Endothelial cell of umbilical vein (primary cell): ENCODE data around the gene CDH11. TPM values are rescaled to one million over a fixed set of nuclear protein-coding genes. Genes with fewer than 3 reads are reported as not detected.

Source experiments
- BruUV-seq: library from RNA; stranded (reverse); fragments of 400-500 nt; replicated peaks from 2 replicates; lab custom pipeline; 2021; lab: Mats Ljungman, UMichigan
- CTCF ChIA-PET: fragments of 300-600, 350-600 bp; sonication (Branson Sonifier 250); formaldehyde crosslinking; loops from one replicate; lab custom pipeline; 2021; ENCODE audit warnings: antibody characterized with exemption, inconsistent platforms; lab: Charles Lee
- POLR2A ChIA-PET: fragments of 300-600, 350-600 bp; sonication (Branson Sonifier 250); formaldehyde crosslinking; loops from one replicate; lab custom pipeline; 2021; ENCODE audit warnings: antibody characterized with exemption, inconsistent platforms; lab: Charles Lee
- DNase-seq: peaks from one replicate; pipeline ENCODE4 v3.0.0-alpha.2; 2011; ENCODE audit warnings: low read depth, low spot score
- FAIRE-seq: peaks from 2 replicates; lab custom pipeline; 2011; peaks lifted over from hg19 to GRCh38; lab: Jason Lieb, UNC
- H2AFZ ChIP-seq: 2 replicates; pipeline ENCODE4 v1.6.0; 2012; ENCODE audit warnings: low read depth, low read length, control low read depth, inconsistent platforms
- H3K27ac ChIP-seq: 2 replicates; pipeline ENCODE4 v1.5.1; 2011; ENCODE audit warnings: low read depth, mild to moderate bottlenecking, control low read depth, low read length, moderate library complexity; ENCODE audit not compliant: insufficient read depth
- H3K27me3 ChIP-seq, 2 experiments: 2 replicates each; pipeline versions ENCODE4 v1.6.0 to v1.6.1; 2011; ENCODE audit warnings: low read length in 2 of 2, mixed read lengths in 1 of 2; ENCODE audit not compliant: control insufficient read depth in 2 of 2, insufficient read depth in 2 of 2
- H3K36me3 ChIP-seq, 2 experiments: 2 replicates in 1 of 2; 3 replicates in 1 of 2; pipeline ENCODE4 v1.5.1; 2011; ENCODE audit warnings: low read length in 2 of 2, mild to moderate bottlenecking in 1 of 2, moderate library complexity in 1 of 2; ENCODE audit not compliant: control insufficient read depth in 2 of 2, insufficient read depth in 2 of 2; ENCODE audit errors: extremely low read depth in 1 of 2
- H3K4me1 ChIP-seq: 3 replicates; pipeline ENCODE4 v1.5.1; 2011; ENCODE audit warnings: mild to moderate bottlenecking, low read length; ENCODE audit not compliant: control insufficient read depth, insufficient read depth; ENCODE audit errors: extremely low read depth
- H3K4me2 ChIP-seq: 2 replicates; pipeline ENCODE4 v1.6.1; 2011; ENCODE audit warnings: low read length, control low read depth, mixed read lengths; ENCODE audit not compliant: insufficient read depth
- H3K4me3 ChIP-seq, 3 experiments: fragments of 200-600 bp in 1 of 3; sonication (generic), shearing (Covaris generic) in 1 of 3; replicated peaks in 1 of 3; 2 replicates each; pipeline ENCODE4 v1.5.1; 2011 to 2016; ENCODE audit warnings: control low read depth in 3 of 3, low read length in 3 of 3, mild to moderate bottlenecking in 2 of 3, inconsistent platforms in 1 of 3, low read depth in 1 of 3, moderate library complexity in 1 of 3; ENCODE audit not compliant: insufficient read depth in 1 of 3
- H3K79me2 ChIP-seq: 2 replicates; pipeline ENCODE4 v1.6.0; 2012; ENCODE audit warnings: low read length, inconsistent platforms; ENCODE audit not compliant: control insufficient read depth, insufficient read depth
- H3K9ac ChIP-seq: replicated peaks from 2 replicates; pipeline ENCODE3; 2011; ENCODE audit warnings: low read length, control low read depth; ENCODE audit not compliant: insufficient read depth; ENCODE audit errors: extremely low read depth
- H3K9me1 ChIP-seq: replicated peaks from 3 replicates; pipeline ENCODE4 v1.6.0; 2011; ENCODE audit warnings: mild to moderate bottlenecking, low read length; ENCODE audit not compliant: control insufficient read depth, insufficient read depth; ENCODE audit errors: extremely low read depth
- H3K9me3 ChIP-seq: replicated peaks from 2 replicates; pipeline ENCODE4 v1.5.1; 2012; ENCODE audit warnings: low read length, inconsistent platforms; ENCODE audit not compliant: control insufficient read depth, insufficient read depth
- H4K20me1 ChIP-seq: replicated peaks from 2 replicates; pipeline ENCODE3; 2011; ENCODE audit warnings: mild to moderate bottlenecking, low read length; ENCODE audit not compliant: control insufficient read depth, insufficient read depth; ENCODE audit errors: extremely low read depth
- EZH2 ChIP-seq: IDR thresholded peaks from 2 replicates; pipeline ENCODE4 v1.6.1; 2012; ENCODE audit warnings: borderline replicate concordance, low read depth, mild to moderate bottlenecking, moderate library complexity, low read length, inconsistent platforms; ENCODE audit not compliant: severe bottlenecking
- FOS ChIP-seq: IDR thresholded peaks from 2 replicates; pipeline ENCODE4 v1.6.1; 2011; ENCODE audit warnings: mild to moderate bottlenecking, low read length, moderate library complexity, borderline replicate concordance; ENCODE audit not compliant: insufficient read depth
- GATA2 ChIP-seq: IDR thresholded peaks from 2 replicates; pipeline ENCODE4 v1.7.0; 2011; ENCODE audit warnings: low read depth, mild to moderate bottlenecking, moderate library complexity, mixed read lengths, low read length; ENCODE audit not compliant: insufficient read length, insufficient read depth
- JUN ChIP-seq: IDR thresholded peaks from 2 replicates; pipeline ENCODE4 v1.6.1; 2011; ENCODE audit warnings: borderline replicate concordance, low read depth; ENCODE audit not compliant: insufficient read length, insufficient read depth
- MYC ChIP-seq: IDR thresholded peaks from one replicate; pipeline ENCODE4 v1.6.1; 2011; ENCODE audit warnings: mild to moderate bottlenecking, low read depth, low read length
- POLR2A ChIP-seq: IDR thresholded peaks from 2 replicates; pipeline ENCODE4 v1.6.1; 2012; ENCODE audit warnings: low read depth, mild to moderate bottlenecking, control low read depth, low read length
- POLR2AphosphoS5 ChIP-seq: IDR thresholded peaks from 2 replicates; pipeline ENCODE4 v1.6.1; 2012; ENCODE audit warnings: low read depth, mild to moderate bottlenecking, control low read depth, low read length, moderate library complexity; ENCODE audit not compliant: insufficient read depth
- dilution Hi-C: fragments of 300-500 bp; cut with MboI; formaldehyde crosslinking; loops from one replicate; pipeline ENCODE4 v1.15.0; 2019; ENCODE audit warnings: low sequenced_read_pairs; ENCODE audit not compliant: extremely low pct_ligation_motif_present
- intact Hi-C: fragments of 100-400 bp; cut with micrococcal nuclease; formaldehyde crosslinking; loops from one replicate; pipeline ENCODE4 v1.10.0; 2022
- polyA plus RNA-seq, 4 experiments: library from polyadenylated mRNA; depleted of rRNA in 3 of 4; stranded (reverse) in 3 of 4; unstranded in 1 of 4; fragments of >200 nt; gene quantifications; 2 replicates each; pipeline versions ENCODE4 v1.2.1 to v1.2.3, GENCODE V29; 2011 to 2012; ENCODE audit warnings: missing spikeins in 1 of 4
- total RNA-seq: library from RNA; stranded (reverse); gene quantifications from 2 replicates; pipeline ENCODE4 v1.2.3, GENCODE V29; 2021
- TF ChIP-seq, protein P1 (sequence below): IDR thresholded peaks from 2 replicates; pipeline ENCODE4 v1.6.1; 2011; ENCODE audit not compliant: insufficient read depth, insufficient read length
- TF ChIP-seq, protein P2 (sequence below), 2 donors: IDR thresholded peaks; 1 replicate in 1 of 2; 2 replicates in 1 of 2; pipeline ENCODE4 v1.5.1; 2011; ENCODE audit warnings: low read length in 2 of 2, mild to moderate bottlenecking in 2 of 2, moderate library complexity in 2 of 2, control low read depth in 1 of 2, inconsistent platforms in 1 of 2, low read depth in 1 of 2; ENCODE audit not compliant: insufficient read depth in 1 of 2; ENCODE audit errors: extremely low read depth in 1 of 2

CDH11 gene
- total and polyA plus RNA-seq, 2 donors (not counting 3 experiments of a cell fraction or from before 2014, with no cell fraction given), result 30.4 to 32.7 TPM

DNA sequence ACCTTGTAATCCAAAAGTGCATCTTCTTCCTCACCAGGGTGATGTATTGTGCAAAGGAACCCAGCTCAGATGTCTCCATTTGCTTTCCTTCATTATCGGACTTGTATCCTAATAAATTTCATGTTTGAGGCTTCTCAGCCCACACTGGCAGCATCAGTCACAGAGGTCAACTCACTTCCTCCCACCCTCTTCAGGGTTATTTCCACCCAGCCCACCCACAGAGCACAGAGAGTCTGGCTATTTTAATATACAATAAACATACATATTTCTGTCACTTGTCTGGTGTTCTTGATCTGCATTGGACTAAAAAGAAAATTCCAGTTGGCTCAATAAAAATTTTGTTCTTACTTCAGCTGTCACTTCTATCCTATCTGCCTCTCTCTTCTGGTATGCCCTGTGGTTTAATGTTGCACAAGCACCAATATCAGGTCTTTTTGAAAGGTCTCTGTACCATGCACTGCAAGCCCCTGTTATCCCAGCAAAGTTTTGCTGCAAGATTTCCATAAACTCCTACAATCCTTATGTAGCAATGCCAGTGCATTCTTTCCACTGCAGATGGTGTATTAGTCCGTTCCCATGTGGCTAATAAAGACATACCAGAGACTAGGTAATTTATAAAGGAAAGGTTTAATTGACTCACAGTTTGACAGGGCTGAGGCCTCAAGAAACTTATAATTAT is 201.8 kb downstream of the CDH11 start:
- FAIRE-seq (no peak), DNase-seq (no peak)
- no peaks in the 10 kb centered on the region for H3K36me3 ChIP-seq
- H3K27me3 ChIP-seq, result no peaks in the 10 kb centered on the region
- no TSS peak for BruUV-seq
- H3K9ac ChIP-seq, result no peak overlapping the region
- TF ChIP-seq, protein P1, sequence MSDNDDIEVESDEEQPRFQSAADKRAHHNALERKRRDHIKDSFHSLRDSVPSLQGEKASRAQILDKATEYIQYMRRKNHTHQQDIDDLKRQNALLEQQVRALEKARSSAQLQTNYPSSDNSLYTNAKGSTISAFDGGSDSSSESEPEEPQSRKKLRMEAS, result no peak
- TF ChIP-seq GATA2 (no peak), EZH2 (no peak), MYC (no peak), JUN (no peak)
- no peaks in the 10 kb centered on the region for H3K79me2 ChIP-seq
- no peak overlapping the region for H3K4me2 ChIP-seq
- no peak overlapping the region for H2AFZ ChIP-seq
- H3K9me3 ChIP-seq, result no peaks in the 10 kb centered on the region
- H3K9me1 ChIP-seq, result no peaks in the 10 kb centered on the region
- no peaks in the 10 kb centered on the region for H4K20me1 ChIP-seq
- no peaks in the 10 kb centered on the region for H3K4me1 ChIP-seq
- ChIA-PET CTCF (interaction anchor here (0.9 to 1.5 kb wide), 3 partner anchors 10 to 27 kb away, joined by 3 to 4 read pairs (median 3); no protein-coding TSS in a partner anchor), POLR2A (no interaction called here)
- dilution Hi-C loops (no loop called here), intact Hi-C loops (no loop called here)
- no peak overlapping the region for H3K27ac ChIP-seq
- no peak overlapping the region for H3K4me3 ChIP-seq

DNA sequence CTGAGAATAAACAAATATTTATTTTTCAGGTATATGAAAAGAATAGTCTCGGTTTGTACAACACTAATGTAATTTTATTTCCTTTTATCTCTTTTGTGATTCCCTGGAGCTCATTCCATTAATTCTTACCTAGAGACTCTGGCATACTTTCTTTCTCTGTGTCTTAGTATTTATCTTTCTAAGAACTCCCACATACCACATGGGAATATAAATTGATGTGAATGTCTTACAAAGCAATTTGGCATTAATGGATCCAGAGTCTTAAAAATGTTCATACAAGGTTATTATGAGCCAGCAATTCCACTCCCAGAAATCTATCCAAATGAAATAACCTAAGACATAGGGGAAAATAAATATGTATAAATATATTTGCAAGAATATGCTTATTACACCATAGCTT is 202.7 kb downstream of the CDH11 start:
- no peak overlapping the region for H3K4me3 ChIP-seq
- FAIRE-seq, result no peak
- POLR2A ChIA-PET, result no interaction called here
- H3K4me1 ChIP-seq, result no peaks in the 10 kb centered on the region
- no peak overlapping the region for H2AFZ ChIP-seq
- H3K9me3 ChIP-seq, result no peaks in the 10 kb centered on the region
- no peak overlapping the region for H3K27ac ChIP-seq
- TF ChIP-seq POLR2AphosphoS5, result no peak
- TF ChIP-seq JUN, result no peak
- no peak for TF ChIP-seq MYC
- TF ChIP-seq FOS, result no peak
- TF ChIP-seq GATA2, result no peak
- no peak for TF ChIP-seq POLR2A
- TF ChIP-seq, protein P1, result no peak
- TF ChIP-seq, protein P2, sequence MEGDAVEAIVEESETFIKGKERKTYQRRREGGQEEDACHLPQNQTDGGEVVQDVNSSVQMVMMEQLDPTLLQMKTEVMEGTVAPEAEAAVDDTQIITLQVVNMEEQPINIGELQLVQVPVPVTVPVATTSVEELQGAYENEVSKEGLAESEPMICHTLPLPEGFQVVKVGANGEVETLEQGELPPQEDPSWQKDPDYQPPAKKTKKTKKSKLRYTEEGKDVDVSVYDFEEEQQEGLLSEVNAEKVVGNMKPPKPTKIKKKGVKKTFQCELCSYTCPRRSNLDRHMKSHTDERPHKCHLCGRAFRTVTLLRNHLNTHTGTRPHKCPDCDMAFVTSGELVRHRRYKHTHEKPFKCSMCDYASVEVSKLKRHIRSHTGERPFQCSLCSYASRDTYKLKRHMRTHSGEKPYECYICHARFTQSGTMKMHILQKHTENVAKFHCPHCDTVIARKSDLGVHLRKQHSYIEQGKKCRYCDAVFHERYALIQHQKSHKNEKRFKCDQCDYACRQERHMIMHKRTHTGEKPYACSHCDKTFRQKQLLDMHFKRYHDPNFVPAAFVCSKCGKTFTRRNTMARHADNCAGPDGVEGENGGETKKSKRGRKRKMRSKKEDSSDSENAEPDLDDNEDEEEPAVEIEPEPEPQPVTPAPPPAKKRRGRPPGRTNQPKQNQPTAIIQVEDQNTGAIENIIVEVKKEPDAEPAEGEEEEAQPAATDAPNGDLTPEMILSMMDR (IDR thresholded peaks at IDR 0.05; ENCODE audit: extremely low read depth in 1 of 2, insufficient read depth in 1 of 2, low read depth in 1 of 2, low read length in 2 of 2), result no peak
- TF ChIP-seq EZH2, result no peak
- dilution Hi-C loops, result no loop called here
- no peak overlapping the region for H3K9ac ChIP-seq
- intact Hi-C loops, result no loop called here
- H3K27me3 ChIP-seq, result no peaks in the 10 kb centered on the region
- no peak for DNase-seq
- H3K36me3 ChIP-seq, result no peaks in the 10 kb centered on the region
- H3K79me2 ChIP-seq, result no peaks in the 10 kb centered on the region
- no TSS peak for BruUV-seq
- no peaks in the 10 kb centered on the region for H3K9me1 ChIP-seq
- H4K20me1 ChIP-seq, result no peaks in the 10 kb centered on the region
- CTCF ChIA-PET, result interaction anchor here (0.9 to 1.5 kb wide), 3 partner anchors 9 to 26 kb away, joined by 3 to 4 read pairs (median 3); no protein-coding TSS in a partner anchor
- H3K4me2 ChIP-seq, result no peak overlapping the region
